GM12892 (cell line): Measurements from ENCODE around the gene PDLIM1.
A peak's percentile ranks its signal among the peaks of the same experiment; 100 is the strongest.

ENCODE experiments used
- POLR2A ChIP-seq: IDR thresholded peaks from 2 replicates; pipeline ENCODE4 v1.6.1; 2011; ENCODE audit warnings: low read depth, low read length, control low read depth
- POLR2AphosphoS5 ChIP-seq: IDR thresholded peaks from 2 replicates; pipeline ENCODE4 v1.6.1; 2011; ENCODE audit warnings: low read depth, low read length, control low read depth
- TAF1 ChIP-seq: IDR thresholded peaks from 2 replicates; pipeline ENCODE4 v1.6.1; 2011; ENCODE audit warnings: low read depth, mild to moderate bottlenecking, control low read depth, low read length, borderline replicate concordance

DNA sequence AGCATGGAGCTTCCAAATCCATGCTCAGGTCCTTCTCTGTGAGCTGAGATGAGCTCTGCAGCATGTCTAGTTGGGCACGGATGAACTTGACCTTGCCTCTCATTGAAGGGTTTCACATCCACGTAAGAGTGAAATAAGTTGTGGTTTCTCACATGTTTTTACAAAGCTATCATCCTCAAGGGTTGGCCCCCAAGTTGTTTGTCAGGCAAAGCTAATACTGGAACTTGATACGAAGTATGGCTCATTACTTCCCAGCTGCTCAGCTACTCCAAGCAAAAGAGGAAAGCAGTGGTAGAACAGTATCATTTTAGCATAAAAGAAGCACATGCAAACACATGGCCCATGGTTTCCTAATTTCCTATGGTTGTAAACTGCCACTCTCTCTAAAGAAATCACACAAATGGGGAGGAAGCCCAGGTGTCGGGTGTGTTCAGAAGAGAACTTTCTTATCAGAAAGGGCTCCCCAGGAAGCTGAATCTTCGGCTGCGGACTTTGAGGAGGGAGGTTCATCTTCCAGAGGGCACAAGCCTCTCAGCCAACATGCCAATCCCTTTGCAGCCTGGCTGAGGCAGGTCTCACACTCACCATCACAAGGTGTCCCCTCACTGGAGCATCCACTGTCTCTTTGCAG is 45.3 kb downstream of the PDLIM1 start:
- peak; percentile 27; the same call in 1 of the 2 replicates for TF ChIP-seq POLR2AphosphoS5
- TF ChIP-seq POLR2A: no peak
- no peak for TF ChIP-seq TAF1
